ENCODE data around the gene PATZ1.

- TF ChIP-seq, protein P1, sequence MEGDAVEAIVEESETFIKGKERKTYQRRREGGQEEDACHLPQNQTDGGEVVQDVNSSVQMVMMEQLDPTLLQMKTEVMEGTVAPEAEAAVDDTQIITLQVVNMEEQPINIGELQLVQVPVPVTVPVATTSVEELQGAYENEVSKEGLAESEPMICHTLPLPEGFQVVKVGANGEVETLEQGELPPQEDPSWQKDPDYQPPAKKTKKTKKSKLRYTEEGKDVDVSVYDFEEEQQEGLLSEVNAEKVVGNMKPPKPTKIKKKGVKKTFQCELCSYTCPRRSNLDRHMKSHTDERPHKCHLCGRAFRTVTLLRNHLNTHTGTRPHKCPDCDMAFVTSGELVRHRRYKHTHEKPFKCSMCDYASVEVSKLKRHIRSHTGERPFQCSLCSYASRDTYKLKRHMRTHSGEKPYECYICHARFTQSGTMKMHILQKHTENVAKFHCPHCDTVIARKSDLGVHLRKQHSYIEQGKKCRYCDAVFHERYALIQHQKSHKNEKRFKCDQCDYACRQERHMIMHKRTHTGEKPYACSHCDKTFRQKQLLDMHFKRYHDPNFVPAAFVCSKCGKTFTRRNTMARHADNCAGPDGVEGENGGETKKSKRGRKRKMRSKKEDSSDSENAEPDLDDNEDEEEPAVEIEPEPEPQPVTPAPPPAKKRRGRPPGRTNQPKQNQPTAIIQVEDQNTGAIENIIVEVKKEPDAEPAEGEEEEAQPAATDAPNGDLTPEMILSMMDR (conservative IDR thresholded peaks at IDR 0.05; ENCODE audit: low read depth, low read length) = no peak
- TF ChIP-seq EZH2 (IDR thresholded peaks at IDR 0.05; ENCODE audit: low read length, unreplicated experiment) = no peak
These were observed 43.6 kb downstream of the PATZ1 start for GRCh38 chr22:31302537-31302936.

All from PC-3 (cell line).